ENCODE data around the gene ACKR3. TPM values are rescaled to one million over a fixed set of nuclear protein-coding genes. Genes with fewer than 3 reads are reported as not detected.

Gene ACKR3
- total RNA-seq, 2 experiments from 2014 or later, result 0.61 to 0.74 TPM

- ChIA-PET POLR2A (no interaction called here), CTCF (interaction anchor here (3.9 kb wide), 1 partner anchor 12 kb away, joined by 10 read pairs; no protein-coding TSS in a partner anchor)
- no peaks in the 10 kb centered on the region for H3K9me3 ChIP-seq (ENCODE audit: control insufficient read depth in 1 of 2, insufficient read depth in 1 of 2, low read length in 2 of 2)
- H3K27me3 ChIP-seq (ENCODE audit: control insufficient read depth in 1 of 2, insufficient read depth in 2 of 2, low read length in 2 of 2), result peaks cover 0 to 4% of the 10 kb centered on the region in 2 experiments
- Mint-ChIP-seq H3K4me3 (no peak overlapping the region), H3K4me1 (ENCODE audit: low read depth) (no peaks in the 10 kb centered on the region), H3K36me3 (ENCODE audit: low read depth) (no peaks in the 10 kb centered on the region), H3K27ac (no peak overlapping the region), H3K27me3 (no peaks in the 10 kb centered on the region), H3K9me3 (no peaks in the 10 kb centered on the region)
- intact Hi-C loops (cut with DNase I, micrococcal nuclease), result no loop called here
- H3K4me3 ChIP-seq (ENCODE audit: low read length), result no peak overlapping the region
- no peak for TF ChIP-seq CTCF (IDR thresholded peaks at IDR 0.05)
- no peak overlapping the region for H3K27ac ChIP-seq (ENCODE audit: low read depth in 1 of 2, low read length in 2 of 2)
- no peaks in the 10 kb centered on the region for H3K4me1 ChIP-seq (ENCODE audit: insufficient read depth, low read length)
- DNase-seq (no peak), ATAC-seq (ENCODE audit: poor library complexity) (no peak)
- no peaks in the 10 kb centered on the region for H3K36me3 ChIP-seq (ENCODE audit: insufficient read depth, low read length)
These were observed 44.1 kb upstream of the ACKR3 start for GRCh38 chr2:236525411-236525997.

GRCh38 chr2:236526455-236527158 is 43.0 kb upstream of the ACKR3 start:
- intact Hi-C loops (cut with DNase I, micrococcal nuclease), result no loop called here
- Mint-ChIP-seq H3K9me3 (no peaks in the 10 kb centered on the region), H3K27me3 (no peaks in the 10 kb centered on the region), H3K4me3 (no peak overlapping the region), H3K27ac (no peak overlapping the region), H3K4me1 (ENCODE audit: low read depth) (no peaks in the 10 kb centered on the region), H3K36me3 (ENCODE audit: low read depth) (no peaks in the 10 kb centered on the region)
- Histone ChIP-seq H3K4me3 (ENCODE audit: low read length) (no peak overlapping the region), H3K36me3 (ENCODE audit: insufficient read depth, low read length) (no peaks in the 10 kb centered on the region), H3K27ac (ENCODE audit: low read depth in 1 of 2, low read length in 2 of 2) (no peak overlapping the region), H3K27me3 (ENCODE audit: control insufficient read depth in 1 of 2, insufficient read depth in 2 of 2, low read length in 2 of 2) (peaks cover 0 to 4% of the 10 kb centered on the region in 2 experiments), H3K9me3 (ENCODE audit: control insufficient read depth in 1 of 2, insufficient read depth in 1 of 2, low read length in 2 of 2) (no peaks in the 10 kb centered on the region), H3K4me1 (ENCODE audit: insufficient read depth, low read length) (no peaks in the 10 kb centered on the region)
- CTCF ChIA-PET, result no interaction called here
- POLR2A ChIA-PET, result no interaction called here
- ATAC-seq (ENCODE audit: poor library complexity), result no peak
- DNase-seq, result no peak
- no peak for TF ChIP-seq CTCF (IDR thresholded peaks at IDR 0.05)

GRCh38 chr2:236527159-236527630 is 42.4 kb upstream of the ACKR3 start:
- no peaks in the 10 kb centered on the region for H3K36me3 Mint-ChIP-seq (ENCODE audit: low read depth)

More at GRCh38 chr2:236527159-236527630, 42.4 kb upstream of the ACKR3 start:
- POLR2A ChIA-PET, result interaction anchor here (0.8 kb wide), 1 partner anchor 9 kb away, joined by 3 read pairs; no protein-coding TSS in a partner anchor
- no peak for ATAC-seq (ENCODE audit: poor library complexity)
- Mint-ChIP-seq H3K4me3 (no peak overlapping the region), H3K9me3 (no peaks in the 10 kb centered on the region), H3K4me1 (ENCODE audit: low read depth) (no peaks in the 10 kb centered on the region), H3K27me3 (no peaks in the 10 kb centered on the region), H3K27ac (no peak overlapping the region)
- TF ChIP-seq CTCF (IDR thresholded peaks at IDR 0.05), result no peak
- no peak for DNase-seq
- CTCF ChIA-PET, result no interaction called here
- no peak overlapping the region for H3K27ac ChIP-seq (ENCODE audit: low read depth in 1 of 2, low read length in 2 of 2)
- H3K27me3 ChIP-seq (ENCODE audit: control insufficient read depth in 1 of 2, insufficient read depth in 2 of 2, low read length in 2 of 2), result peaks cover 0 to 4% of the 10 kb centered on the region in 2 experiments
- H3K36me3 ChIP-seq (ENCODE audit: insufficient read depth, low read length), result no peaks in the 10 kb centered on the region
- no peak overlapping the region for H3K4me3 ChIP-seq (ENCODE audit: low read length)
- no peaks in the 10 kb centered on the region for H3K9me3 ChIP-seq (ENCODE audit: control insufficient read depth in 1 of 2, insufficient read depth in 1 of 2, low read length in 2 of 2)
- intact Hi-C loops (cut with DNase I, micrococcal nuclease), result no loop called here
- H3K4me1 ChIP-seq (ENCODE audit: insufficient read depth, low read length), result no peaks in the 10 kb centered on the region
